Thoracic aorta (tissue), 2 donors: Measurements from ENCODE around the gene TNFAIP8. TPM values are rescaled to one million over a fixed set of nuclear protein-coding genes. Genes with fewer than 3 reads are reported as not detected.

Source experiments
- ATAC-seq: fragments of 150-250 bp; one replicate; pipeline ENCODE4 v1.8.0; 2017; ENCODE audit warnings: low read depth; ENCODE audit not compliant: insufficient number of reproducible peaks, low FRiP score
- DNase-seq: peaks from one replicate; pipeline ENCODE4 v3.0.0-alpha.2; 2020; ENCODE audit warnings: low spot score
- H3K27ac ChIP-seq, 2 donors: fragments of 200-600 bp; sonication (generic); 1 replicate in 1 of 2; 2 replicates in 1 of 2; pipeline ENCODE4 v1.5.1; 2016; ENCODE audit warnings: mild to moderate bottlenecking in 2 of 2, moderate library complexity in 2 of 2
- H3K27me3 ChIP-seq: fragments of 200-600 bp; sonication (generic); replicated peaks from 2 replicates; pipeline ENCODE4 v1.6.0; 2016; ENCODE audit warnings: mild to moderate bottlenecking; ENCODE audit not compliant: insufficient read depth
- H3K36me3 ChIP-seq: fragments of 200-600 bp; sonication (generic); one replicate; pipeline ENCODE4 v1.5.1; 2016
- H3K4me1 ChIP-seq, 2 donors: fragments of 200-600 bp; sonication (generic); 1 replicate in 1 of 2; 2 replicates in 1 of 2; pipeline versions ENCODE4 v1.5.1 to v1.6.0; 2016; ENCODE audit warnings: low read depth in 2 of 2, mild to moderate bottlenecking in 1 of 2; ENCODE audit not compliant: control insufficient read depth in 1 of 2
- H3K4me3 ChIP-seq: fragments of 200-600 bp; sonication (generic); 2 replicates; pipeline ENCODE4 v1.5.1; 2016; ENCODE audit warnings: mild to moderate bottlenecking
- H3K9me3 ChIP-seq: fragments of 200-600 bp; sonication (generic); 2 replicates; pipeline ENCODE4 v1.5.1; 2016
- total RNA-seq, 2 donors: library from RNA; depleted of rRNA; stranded (reverse); fragments of >200 nt; gene quantifications; one replicate each; pipeline versions ENCODE4 v1.1.0 to v1.2.3, GENCODE V29; 2016
- TF ChIP-seq, protein P1 (sequence below): fragments of 200-600 bp; sonication (generic); IDR thresholded peaks from one replicate; pipeline ENCODE4 v1.5.1; 2019; ENCODE audit warnings: antibody characterized with exemption

The TNFAIP8 gene
- total RNA-seq, 2 donors from 2014 or later = 16.8 to 34.1 TPM

DNA sequence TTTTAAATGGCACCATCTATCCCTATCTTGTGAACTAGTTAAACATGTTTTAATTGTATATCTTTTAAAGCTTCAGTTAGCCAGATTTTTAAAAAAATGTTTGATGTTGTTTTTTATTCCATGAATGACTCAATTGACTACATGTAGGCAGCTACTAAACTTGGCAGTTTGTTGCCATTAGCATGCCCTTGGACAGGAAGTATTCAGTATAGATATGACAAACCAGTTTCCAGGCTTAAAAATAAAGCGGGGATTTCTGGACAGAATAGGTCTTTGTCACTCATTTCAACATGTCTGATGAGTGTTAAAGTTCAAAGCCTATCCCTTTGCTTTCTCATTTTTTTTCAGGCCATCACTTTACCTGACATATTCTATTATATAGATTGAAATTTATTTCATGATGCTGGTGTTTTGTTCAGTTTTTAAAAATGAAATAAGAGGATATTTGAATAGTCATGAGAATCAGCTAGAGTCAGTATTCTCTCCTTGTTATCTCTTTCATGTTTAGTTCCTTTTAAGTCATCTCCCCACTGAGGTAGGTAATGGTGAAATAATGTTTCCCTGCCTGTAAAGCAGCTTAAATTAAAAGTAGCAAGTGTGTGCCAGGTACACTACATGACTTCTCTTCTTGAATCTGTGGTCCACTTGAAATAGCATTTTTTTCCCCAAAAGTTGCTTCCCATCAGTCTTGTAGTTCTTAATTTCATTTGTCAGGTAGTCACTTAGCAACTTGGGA lies 11.9 kb downstream of the TNFAIP8 start:
- no peak for DNase-seq
- no peaks in the 10 kb centered on the region for H3K27me3 ChIP-seq
- ATAC-seq = no peak
- H3K9me3 ChIP-seq = no peaks in the 10 kb centered on the region
- H3K27ac ChIP-seq = peak overlapping the region; percentile 6 to 72
- TF ChIP-seq, protein P1, sequence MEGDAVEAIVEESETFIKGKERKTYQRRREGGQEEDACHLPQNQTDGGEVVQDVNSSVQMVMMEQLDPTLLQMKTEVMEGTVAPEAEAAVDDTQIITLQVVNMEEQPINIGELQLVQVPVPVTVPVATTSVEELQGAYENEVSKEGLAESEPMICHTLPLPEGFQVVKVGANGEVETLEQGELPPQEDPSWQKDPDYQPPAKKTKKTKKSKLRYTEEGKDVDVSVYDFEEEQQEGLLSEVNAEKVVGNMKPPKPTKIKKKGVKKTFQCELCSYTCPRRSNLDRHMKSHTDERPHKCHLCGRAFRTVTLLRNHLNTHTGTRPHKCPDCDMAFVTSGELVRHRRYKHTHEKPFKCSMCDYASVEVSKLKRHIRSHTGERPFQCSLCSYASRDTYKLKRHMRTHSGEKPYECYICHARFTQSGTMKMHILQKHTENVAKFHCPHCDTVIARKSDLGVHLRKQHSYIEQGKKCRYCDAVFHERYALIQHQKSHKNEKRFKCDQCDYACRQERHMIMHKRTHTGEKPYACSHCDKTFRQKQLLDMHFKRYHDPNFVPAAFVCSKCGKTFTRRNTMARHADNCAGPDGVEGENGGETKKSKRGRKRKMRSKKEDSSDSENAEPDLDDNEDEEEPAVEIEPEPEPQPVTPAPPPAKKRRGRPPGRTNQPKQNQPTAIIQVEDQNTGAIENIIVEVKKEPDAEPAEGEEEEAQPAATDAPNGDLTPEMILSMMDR = no peak
- no peak overlapping the region for H3K4me3 ChIP-seq
- H3K4me1 ChIP-seq = peaks cover 43 to 58% of the 10 kb centered on the region in 2 donors
- no peaks in the 10 kb centered on the region for H3K36me3 ChIP-seq

DNA sequence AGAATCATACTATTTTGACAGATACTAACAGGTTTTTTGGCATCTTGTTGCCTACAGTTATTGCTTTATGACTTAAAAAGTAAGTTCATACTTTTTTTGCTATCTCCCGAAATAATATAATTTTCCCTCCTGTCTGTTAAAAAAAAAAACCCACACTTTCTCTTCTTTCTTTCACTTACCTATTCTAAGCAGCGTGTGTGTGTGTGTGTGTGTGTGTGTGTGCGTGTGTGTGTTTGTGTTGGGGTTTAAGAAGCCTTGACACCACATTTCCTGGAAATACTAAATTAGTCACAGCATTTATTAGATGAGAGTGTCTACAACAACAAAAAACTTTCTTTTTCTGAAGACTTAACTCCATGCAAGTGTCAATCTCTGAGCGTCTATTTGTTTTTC lies 12.4 kb downstream of the TNFAIP8 start:
- no peak for DNase-seq
- H3K9me3 ChIP-seq = no peaks in the 10 kb centered on the region
- peak overlapping the region; percentile 6 to 72 for H3K27ac ChIP-seq

DNA sequence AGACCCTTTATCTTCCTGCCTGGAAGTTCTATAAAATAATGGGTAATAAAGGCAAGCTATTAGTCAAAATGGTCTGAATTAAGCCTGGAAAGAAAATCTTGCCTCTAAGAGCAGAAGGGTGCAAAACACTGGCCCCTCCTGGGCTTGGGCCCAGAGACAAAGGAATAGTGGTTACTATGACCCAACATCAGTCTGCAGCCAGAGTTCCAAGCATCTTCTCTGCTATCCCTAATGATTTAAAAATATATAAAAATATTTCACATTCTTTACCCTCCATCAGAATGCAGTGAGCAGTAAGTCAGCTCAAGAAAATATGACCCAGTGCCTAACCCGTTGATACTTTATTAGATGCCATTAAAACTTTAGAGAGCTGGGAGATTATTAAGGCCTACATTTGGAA lies 14.7 kb downstream of the TNFAIP8 start:
- no peak for DNase-seq
- Histone ChIP-seq H3K27ac (peak overlapping the region in 1 of 2 donors; percentile 26), H3K4me3 (no peak overlapping the region), H3K9me3 (no peaks in the 10 kb centered on the region), H3K4me1 (peaks cover 43 to 65% of the 10 kb centered on the region in 2 donors), H3K27me3 (no peaks in the 10 kb centered on the region), H3K36me3 (no peaks in the 10 kb centered on the region)
- no peak for ATAC-seq
- TF ChIP-seq, protein P1 = no peak

More for the DNA sequence above, 12.4 kb downstream of the TNFAIP8 start:
- no peak for ATAC-seq
- Histone ChIP-seq H3K27me3 (no peaks in the 10 kb centered on the region), H3K4me1 (peaks cover 43 to 58% of the 10 kb centered on the region in 2 donors), H3K36me3 (no peaks in the 10 kb centered on the region), H3K4me3 (no peak overlapping the region)
- TF ChIP-seq, protein P1 = no peak

DNA sequence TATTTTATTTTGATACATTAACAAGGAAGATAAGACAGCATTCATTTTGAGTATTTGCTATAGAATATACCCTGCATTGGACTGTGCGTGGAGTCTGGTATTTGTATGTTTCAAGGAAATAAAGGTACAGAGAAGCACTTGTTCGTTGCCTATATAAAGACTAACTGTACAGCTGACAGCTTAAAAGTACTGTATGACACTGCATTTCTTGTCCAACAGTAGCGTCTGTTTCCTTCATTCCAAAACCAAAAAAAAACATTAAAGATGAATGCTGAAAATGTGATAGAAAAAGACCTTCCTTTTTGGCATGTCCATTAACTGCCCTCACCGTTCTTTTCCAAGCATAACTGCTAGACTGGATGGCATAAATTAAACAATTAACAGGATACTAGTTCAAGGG lies 15.3 kb downstream of the TNFAIP8 start:
- TF ChIP-seq, protein P1 = no peak
- H3K27ac ChIP-seq = no peak overlapping the region
- no peaks in the 10 kb centered on the region for H3K36me3 ChIP-seq
- no peak for ATAC-seq
- DNase-seq = no peak
- H3K4me3 ChIP-seq = no peak overlapping the region
- H3K9me3 ChIP-seq = no peaks in the 10 kb centered on the region
- no peaks in the 10 kb centered on the region for H3K27me3 ChIP-seq
- peaks cover 41 to 62% of the 10 kb centered on the region in 2 donors for H3K4me1 ChIP-seq

DNA sequence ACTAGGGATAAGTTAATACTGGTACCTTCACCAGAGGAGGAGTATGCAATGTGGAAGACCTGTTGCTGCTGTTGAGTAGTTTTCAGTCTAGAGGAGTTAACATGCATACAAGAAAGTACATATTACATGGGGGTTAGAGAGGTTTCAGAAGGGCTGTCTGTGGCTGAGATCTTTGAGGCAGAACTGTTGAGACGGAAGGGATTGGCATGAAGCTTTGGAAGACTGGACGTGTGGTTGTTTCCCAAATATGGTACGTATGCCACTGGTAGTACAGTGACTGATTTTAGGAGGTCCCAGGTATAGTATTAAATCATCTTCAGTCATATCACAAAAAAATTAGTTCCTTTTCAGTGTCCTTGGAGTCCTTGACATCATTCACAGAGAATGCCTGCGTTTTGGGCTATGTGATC lies 17.6 kb downstream of the TNFAIP8 start:
- TF ChIP-seq, protein P1 = no peak
- H3K4me1 ChIP-seq = peaks cover 26 to 45% of the 10 kb centered on the region in 2 donors
- no peak overlapping the region for H3K27ac ChIP-seq
- no peak overlapping the region for H3K4me3 ChIP-seq
- DNase-seq (no peak), ATAC-seq (no peak)
- no peaks in the 10 kb centered on the region for H3K9me3 ChIP-seq
- no peaks in the 10 kb centered on the region for H3K36me3 ChIP-seq
- H3K27me3 ChIP-seq = no peaks in the 10 kb centered on the region
